NOMO-1 treated with dmso at 0.1 percent for 144 hours (cell line): ENCODE data around the gene PRKD1.
A peak's percentile ranks its signal among the peaks of the same experiment; 100 is the strongest.
"Not testable (repeated sequence)": the region's sequence is repeated elsewhere in the genome, so short reads cannot be mapped to it uniquely, and the experiment has no call there.

Experiments used
- DNase-seq: peaks from one replicate; lab custom pipeline; 2025; ENCODE audit not compliant: unreplicated experiment; lab: John Stamatoyannopoulos, UW

PRKD1 gene

DNA sequence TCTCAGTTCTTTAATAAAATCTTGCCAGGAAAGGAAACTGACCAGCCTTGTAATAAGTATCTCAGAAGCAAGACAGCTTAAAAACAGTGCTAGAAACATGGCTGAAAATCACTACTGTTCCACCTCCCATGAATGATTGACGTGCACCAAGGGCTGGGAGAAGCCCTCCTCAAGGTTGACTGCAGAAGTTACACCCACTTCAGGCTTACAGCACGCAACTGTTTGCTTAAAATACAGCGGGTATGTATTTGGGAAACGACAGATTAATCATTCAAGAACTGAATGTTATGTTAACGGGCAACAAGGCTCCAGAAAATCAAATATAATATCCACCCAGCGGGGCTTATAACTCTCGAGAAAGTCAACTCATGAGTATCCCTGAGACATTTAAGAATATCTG is 22.1 kb downstream of the PRKD1 start:
- no peak for DNase-seq

DNA sequence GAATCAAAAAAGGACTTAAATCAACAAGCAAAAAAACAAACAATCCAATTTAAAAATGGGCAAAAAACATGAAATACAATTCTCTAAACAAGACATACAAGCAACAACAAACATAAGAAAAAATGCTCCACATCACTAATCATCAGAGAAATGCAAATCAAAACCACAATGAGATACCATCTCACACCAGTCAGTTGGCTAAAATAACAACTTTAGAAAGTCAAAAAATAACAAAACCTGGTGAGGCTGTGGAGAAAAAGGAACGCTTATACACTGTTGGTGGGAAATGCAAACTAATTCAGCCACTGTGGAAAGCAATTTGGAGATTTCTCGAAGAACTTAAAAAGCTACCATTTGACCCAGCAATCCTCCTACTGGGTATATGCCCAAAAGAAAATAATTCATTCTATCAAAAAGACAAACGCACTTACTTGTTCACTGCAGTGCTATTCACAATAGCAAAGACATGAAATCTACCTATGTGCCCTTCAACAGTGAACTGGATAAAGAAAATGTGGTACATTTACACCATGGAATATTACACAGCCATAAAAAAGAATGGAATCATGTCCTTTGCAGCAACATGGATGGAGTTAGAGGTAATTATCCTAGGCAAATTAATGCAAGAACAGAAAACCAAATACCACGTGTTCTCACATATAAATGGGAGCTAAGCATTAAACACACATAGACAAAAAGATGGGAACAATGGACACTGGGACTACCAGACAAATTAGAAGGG is 26.9 kb downstream of the PRKD1 start:
- no peak for DNase-seq

DNA sequence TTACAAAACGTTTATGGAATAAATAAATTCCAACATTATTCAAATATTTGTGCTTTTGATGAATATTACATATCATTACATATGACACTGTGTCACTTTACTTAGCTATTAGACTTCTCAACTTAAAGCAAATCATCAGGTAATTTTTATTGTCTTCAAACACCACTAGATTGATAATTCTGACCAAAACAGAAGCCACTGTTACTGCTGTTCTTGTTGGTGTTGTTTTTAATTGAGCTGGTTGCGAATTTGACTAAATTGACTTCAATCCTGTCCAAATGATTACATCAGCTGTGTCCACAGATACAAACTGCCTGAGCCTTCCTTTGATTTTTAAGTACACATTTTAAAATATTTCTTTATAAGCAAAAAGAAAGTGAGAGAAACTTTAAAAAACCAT is 29.2 kb downstream of the PRKD1 start:
- no peak for DNase-seq

DNA sequence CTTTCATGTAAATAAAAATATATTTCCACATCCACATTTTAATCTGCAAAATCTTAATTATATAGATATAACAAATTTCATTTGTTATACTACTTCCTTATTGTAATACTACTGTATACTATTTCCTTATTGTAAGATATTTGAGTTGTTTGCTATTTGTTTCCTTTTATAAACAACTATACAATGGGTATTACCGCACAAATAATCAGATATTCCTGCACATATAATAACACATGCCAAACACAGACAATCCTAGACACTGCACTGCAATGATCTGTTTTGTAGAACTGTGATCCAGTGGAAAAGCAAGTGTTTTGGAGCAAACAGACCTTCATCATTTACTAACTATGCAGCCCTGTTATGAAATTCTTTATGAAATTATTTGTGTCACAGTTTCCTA is 30.5 kb downstream of the PRKD1 start:
- DNase-seq: no peak

DNA sequence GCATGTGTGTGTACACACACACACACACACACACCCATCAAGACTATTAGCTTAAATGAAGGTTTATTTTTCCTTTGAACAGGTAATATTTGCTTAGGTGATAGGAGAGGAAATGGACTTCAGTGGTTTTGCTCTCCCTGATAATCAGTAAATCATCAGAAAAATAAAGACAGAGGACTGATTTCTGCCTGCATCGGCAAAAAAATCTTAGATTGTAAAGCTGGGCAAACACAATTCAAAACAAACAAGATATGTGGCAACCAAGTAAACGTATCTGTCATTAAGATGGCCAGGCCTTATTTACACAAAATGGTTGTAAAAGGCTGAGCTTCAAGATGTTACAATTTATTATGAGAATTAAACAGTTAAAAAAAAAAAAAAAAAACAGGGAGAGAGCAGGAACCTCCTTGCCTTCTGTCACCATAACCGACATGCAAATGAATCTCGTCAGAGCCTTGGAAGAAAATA is 31.3 kb downstream of the PRKD1 start:
- DNase-seq: no peak

DNA sequence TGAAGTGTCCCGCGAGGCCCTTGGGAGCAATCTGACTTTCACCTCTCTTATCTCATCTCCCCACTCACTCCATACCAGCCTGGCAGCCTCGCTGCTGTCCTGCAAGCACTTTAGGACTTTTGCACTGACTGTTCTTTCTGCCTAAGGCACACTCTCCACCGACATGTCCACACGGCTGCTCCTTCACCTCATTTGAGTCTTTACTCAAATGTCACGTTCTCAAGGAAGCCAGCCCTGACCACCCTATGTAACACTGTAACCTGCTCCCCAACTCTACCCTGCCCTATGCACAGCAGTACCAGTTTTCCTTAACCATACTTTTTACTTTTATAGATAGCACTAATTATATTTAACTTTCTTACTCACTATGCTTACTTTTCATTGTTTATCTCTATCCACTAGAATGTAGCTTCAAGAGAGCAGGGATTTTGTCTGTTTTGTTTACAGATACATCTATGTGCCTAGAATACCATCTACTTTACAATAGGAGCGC is 32.0 kb downstream of the PRKD1 start:
- no peak for DNase-seq

DNA sequence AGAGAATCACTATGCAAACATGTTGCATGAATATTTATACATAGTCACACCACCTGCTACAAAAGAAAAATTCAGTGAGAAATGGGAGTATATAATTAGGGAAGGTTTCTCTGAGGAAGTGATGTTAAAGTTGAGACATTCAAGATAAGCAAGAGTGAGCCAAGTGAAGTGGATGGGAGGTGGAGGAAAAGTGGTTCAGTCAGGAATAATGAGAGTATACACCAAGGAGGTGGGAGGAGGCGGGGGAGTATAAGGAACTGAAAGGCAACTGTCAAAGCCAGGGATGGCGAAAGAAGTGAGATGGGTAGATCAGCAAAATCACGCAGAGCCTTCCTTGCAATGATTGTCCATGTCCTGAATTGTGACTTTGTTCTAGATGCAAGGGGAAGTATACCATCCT is 33.7 kb downstream of the PRKD1 start:
- no peak for DNase-seq

DNA sequence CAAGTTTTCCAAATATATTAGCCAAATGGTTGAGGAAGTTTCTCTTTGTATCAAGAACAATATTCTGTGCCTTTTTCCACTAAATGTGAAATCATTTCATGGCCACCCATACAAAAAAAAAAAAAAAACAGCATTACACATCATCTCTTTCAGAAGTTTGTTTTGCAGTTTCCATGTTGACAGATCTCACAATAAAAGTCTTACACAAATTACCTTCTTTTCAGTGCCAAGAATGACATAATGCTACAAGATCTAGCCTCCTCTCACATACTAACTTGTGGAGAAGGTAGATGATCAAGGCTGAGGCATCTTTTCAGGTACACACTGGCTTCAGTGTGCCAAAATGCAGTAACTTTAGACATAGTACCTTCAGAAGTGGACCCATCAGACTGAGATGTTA is 35.3 kb downstream of the PRKD1 start:
- no peak for DNase-seq

DNA sequence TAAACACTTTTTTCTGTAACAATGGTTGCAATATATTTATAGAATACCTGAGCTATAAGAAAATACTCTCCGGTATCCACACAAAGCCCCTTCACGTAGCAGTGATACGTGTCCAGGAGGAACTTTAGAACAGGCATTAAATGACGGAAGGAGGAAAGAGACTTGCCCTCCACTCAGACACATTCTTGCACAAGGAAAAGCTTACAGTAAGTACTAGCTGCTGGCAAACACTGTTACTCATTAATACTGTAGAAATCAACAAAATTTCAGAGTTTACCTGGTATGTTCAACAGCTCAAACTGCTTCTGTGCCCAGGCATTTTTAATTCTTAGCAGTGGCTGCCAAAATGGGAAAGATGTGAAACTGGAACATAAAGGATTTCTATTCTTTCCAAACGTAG is 41.7 kb downstream of the PRKD1 start:
- no peak for DNase-seq

DNA sequence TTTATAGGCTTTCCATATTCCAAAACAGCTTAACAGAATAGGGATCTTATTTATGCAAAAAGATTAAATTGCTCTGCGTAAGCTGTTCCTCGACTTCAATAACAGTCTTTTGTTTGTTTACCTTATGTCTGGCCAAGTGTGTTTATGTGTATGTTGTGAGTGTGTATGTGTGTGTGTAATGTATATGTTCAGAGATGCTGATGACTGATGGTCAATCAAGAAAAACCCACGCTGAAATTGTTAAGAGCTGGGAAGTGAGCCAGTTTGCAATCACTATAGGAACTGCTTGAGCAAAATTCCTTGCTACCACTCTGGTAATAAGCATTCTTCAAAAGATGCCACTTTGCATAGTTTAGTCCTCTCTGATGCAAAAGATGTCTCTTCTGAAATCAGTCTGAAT is 59.6 kb downstream of the PRKD1 start:
- DNase-seq: no peak

DNA sequence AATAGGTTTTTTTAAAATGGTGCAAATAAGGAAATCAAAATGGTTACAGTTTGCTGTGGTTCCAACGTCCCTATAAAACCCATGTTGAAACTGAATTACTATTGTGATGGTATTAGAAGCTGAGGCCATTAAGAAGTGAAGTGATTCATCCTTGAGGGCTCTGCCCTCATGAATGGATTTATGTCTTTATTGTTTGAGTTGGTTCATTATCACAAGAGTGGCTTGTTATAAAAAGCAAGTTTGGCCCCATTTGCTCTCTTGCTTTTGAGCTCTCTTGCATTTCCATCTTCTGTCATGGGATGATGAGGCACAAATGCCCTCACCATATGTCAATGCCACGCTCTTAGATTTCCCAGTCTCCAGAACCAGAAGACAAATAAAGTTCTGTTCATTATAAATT is 62.3 kb downstream of the PRKD1 start:
- DNase-seq: no peak

DNA sequence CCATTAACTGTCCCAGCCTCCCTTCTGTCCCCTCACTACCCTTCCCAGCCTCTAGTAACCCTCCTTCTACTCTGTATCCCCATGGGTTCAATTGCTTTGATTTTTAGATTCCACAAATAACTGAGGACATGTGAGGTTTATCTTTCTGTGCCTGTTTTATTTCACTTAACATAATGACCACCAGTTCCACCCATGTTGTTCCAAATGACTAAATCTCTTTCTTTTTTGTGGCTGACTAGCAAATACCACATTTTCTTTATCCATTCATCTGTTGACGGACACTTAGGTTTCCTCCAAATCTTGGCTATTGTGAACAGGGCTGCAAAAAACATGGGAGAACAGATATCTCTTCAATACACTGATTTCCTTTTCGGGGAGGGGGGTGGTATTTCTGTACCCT is 65.7 kb downstream of the PRKD1 start:
- DNase-seq: no peak

DNA sequence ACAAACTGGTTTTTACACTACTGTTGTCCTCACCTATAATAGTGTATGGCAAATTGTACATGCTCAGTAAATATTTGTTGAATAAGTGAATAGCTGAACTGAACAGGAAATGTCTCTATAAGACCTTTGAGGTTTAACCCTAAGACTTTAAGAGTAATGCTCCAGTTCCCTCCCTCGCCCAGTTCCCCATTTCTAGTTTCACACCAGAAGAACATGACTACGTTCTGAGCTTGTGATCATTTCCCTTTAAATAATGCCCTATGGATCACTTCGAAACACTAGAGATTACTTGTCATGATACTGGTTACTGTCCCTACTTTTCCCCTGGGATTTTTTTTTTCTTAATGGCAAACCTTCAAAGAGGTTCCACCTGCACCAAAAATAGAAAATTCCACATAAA is 69.3 kb downstream of the PRKD1 start:
- peak; percentile 49 for DNase-seq

DNA sequence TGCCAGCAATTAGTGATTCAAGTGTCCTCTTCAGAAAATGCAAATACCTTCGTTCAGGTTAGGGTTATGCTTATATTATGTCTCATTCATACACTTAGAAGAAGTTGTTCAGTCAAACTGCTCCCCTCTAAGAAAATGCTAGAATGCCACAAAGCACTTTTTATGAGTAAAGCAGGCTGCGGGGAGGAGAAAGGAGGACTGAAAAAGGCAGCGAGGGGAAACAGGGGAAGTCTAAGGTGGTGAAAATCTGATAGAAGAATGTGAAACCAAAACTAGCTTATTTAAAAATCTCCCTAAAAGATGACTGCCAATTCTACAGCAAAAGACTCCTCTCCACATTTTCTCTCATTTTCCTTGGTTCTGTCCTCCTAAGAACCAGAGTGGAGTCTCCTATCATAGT is 70.1 kb downstream of the PRKD1 start:
- no peak for DNase-seq

DNA sequence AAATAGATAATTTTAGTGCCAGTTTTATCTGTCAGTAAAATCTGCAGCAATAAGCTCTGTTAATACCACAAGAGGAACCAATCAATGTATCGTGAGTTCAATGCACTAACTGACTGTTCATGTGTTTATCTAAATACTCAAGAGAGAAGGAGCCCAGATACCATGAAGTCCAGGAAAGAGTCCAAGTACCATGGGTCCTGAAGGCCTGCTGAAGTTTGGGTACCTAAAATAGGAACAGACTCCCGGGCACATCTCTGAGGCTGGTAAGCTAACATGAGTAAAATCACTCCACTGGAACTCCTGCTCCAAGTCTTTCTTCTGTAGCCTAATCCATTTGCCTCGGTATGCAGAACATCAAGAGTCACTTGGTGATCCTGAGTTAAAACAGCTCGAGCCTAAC is 71.1 kb downstream of the PRKD1 start:
- no peak for DNase-seq

DNA sequence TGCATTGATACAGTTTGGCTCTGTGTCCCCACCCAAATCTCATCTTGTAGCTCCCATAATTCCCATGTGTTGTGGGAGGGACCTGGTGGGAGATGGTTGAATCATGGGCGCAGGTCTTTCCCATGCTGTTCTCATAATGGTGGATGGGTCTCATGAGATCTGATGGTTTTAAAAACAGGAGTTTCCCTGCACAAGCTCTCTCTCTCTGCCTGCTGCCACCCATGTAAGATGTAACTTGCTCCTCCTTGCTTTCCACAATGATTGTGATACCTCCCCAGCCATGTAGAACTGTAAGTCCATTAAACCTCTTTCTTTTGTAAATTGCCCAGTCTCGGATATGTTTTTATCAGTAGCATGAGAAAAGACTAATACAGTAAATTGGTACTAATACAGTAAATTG is 74.0 kb downstream of the PRKD1 start:
- not testable (repeated sequence) for DNase-seq

DNA sequence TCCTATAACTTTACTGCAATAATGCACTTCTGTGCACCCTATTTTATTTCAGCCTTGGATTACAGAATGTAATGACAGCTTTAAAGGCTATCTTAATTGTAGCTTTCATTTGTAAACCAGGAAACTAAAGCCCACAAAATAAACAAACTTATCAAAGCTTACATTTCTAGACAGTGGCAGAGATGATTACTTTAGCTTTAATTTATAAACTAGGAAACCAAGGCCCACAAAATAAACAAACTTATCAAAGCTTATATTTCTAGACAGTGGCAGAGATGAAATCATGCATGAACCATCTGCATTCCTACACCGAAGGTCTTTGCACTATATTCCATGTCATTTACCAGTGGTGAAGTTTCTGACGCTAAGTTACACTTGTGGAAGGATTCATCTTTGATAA is 74.4 kb downstream of the PRKD1 start:
- DNase-seq: no peak

DNA sequence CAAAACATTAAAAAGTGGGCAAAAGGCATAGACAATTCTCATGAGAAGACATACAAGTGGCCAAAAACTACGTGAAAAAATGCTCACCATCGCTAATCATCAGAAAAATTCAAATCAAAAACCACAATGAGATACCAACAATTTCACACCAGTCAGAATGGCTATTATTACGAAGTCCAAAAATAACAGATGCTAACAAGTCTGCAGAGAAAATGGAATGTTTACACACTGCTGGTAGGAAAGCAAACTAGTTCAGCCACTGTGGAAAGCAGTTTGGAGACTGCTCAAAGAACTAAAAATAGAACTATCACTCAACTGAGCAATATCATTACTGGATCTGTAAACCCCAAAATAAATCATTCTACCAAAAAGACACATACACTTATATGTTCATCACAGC is 76.2 kb downstream of the PRKD1 start:
- no peak for DNase-seq

DNA sequence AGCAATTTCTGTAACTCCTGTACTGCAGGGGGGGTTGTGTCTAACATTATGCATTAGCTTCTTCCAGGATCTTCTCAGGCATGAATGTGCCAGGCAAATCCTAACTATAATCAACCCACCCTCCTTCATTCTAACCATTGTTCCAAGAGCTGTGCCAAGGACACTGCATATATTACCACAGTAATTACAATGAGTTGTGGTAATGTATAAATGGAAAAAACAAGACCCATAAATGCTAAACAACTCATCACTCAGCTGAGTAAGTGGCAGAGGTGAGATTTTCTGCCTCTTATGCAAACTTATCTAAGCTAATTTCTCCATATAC is 80.6 kb downstream of the PRKD1 start:
- DNase-seq: no peak

DNA sequence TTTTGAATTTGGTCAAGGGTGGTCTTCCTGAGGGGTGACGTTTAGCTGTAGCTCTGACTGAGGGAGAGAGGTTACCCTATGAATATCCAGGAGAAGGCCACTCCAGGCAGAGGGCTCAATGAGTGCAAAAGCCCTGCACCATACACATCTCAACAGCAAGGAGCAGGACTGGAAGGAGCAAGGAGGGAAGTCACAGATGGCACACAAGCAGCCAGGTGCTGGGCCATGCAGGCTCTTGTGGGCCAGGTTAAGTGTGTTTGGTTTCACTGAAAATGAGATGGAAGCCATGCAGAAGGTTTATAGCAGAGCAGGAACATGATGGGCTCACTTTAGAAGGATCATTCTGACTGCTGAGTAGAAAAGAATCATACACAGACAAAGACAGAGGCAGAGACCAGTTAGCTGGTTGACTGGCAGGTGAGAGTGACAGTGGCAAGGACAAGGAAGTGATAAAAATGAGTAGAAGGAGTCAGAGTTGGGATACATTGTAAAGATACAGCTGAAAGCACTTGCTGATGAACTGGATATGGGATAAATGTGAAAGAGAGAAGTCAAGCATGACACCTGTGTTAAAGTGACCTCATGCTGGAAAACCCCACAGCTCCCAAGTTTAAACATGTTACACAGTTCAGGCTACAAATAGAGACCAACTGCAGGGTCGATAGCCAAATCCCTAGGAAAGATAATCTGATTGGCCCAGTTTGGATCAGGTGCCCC is 81.2 kb downstream of the PRKD1 start:
- no peak for DNase-seq

DNA sequence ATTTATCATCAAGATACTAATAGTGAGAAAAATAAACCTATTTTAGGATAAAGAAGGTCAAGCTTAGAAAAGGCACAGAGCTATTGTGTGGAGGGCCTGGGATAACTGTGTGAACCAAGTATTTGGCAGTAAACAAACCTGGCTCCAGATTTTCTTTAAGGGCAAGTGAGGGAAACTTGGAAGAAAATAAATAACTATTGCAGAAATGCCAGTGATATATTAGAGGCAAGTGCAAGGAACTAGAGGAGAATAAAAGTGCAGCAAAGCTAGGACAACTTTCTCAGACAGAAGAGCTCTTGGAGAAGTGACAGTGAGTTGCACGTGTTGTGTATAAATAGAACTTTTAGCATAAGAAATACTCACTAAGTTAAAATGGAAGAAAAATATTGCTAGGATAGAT is 83.7 kb downstream of the PRKD1 start:
- no peak for DNase-seq

DNA sequence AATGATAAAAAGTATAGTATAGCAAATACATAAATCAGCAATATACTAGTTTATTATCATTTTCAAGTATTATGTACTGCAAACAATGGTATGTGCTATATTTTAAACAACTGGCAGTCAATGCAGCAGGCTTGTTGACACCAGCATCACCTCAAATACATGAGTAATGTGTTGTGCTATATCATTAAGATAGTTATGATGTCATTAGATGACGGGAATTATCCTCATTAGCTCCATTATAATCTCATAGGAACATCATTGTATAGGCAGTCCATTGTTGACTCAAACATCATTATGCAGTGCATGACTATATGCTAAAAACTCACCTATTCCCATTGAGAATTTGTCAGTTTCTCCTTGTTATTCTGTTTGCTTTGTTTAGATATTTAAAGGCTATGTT is 85.4 kb downstream of the PRKD1 start:
- no peak for DNase-seq
